Right lobe of liver (tissue), 6 donors: ENCODE data around the gene NMBR. TPM values are rescaled to one million over a fixed set of nuclear protein-coding genes. Genes with fewer than 3 reads are reported as not detected.

ENCODE experiments used
- ATAC-seq, 4 donors: fragments of 200-7000 bp; cut with Tn5 transposase; one replicate each; pipeline ENCODE4 v1.9.1; 2020; ENCODE audit warnings: mild to moderate bottlenecking in 4 of 4, moderate library complexity in 4 of 4
- DNase-seq, 3 donors: peaks; one replicate each; pipeline ENCODE4 v3.0.0-alpha.2; 2020
- H3K27ac ChIP-seq, 3 donors: fragments of 200-600 bp; one replicate each; pipeline ENCODE4 v1.8.0; 2022
- H3K27me3 ChIP-seq, 2 donors: fragments of 200-600 bp; one replicate each; pipeline ENCODE4 v1.8.0; 2022
- H3K36me3 ChIP-seq, 4 donors: fragments of 200-600 bp; sonication (generic) in 1 of 4; one replicate each; pipeline versions ENCODE4 v1.5.1 to v1.8.0; 2017 to 2022; ENCODE audit warnings: control low read depth in 1 of 4
- H3K4me1 ChIP-seq, 4 donors: fragments of 200-600 bp; sonication (generic) in 1 of 4; one replicate each; pipeline versions ENCODE4 v1.5.1 to v1.8.0; 2017 to 2022; ENCODE audit warnings: control low read depth in 1 of 4
- H3K4me3 ChIP-seq, 3 donors: fragments of 200-600 bp; one replicate each; pipeline ENCODE4 v1.8.0; 2022
- H3K9me3 ChIP-seq, 4 donors: fragments of 200-600 bp; sonication (generic) in 1 of 4; one replicate each; pipeline versions ENCODE4 v1.5.1 to v1.8.0; 2017 to 2022; ENCODE audit warnings: control low read depth in 1 of 4
- POLR2A ChIP-seq: fragments of 450-650 bp; IDR thresholded peaks from one replicate; pipeline ENCODE4 v1.6.1; 2017; ENCODE audit warnings: antibody characterized with exemption, mild to moderate bottlenecking
- WGBS: methylation state at CpG from one replicate; pipeline ENCODE4 v1.1.6; 2018; ENCODE audit warnings: low coverage, low lambda C conversion rate; ENCODE audit not compliant: insufficient coverage; ENCODE audit errors: missing lambda C conversion rate; 5-methylcytosine and 5-hydroxymethylcytosine counted together
- intact Hi-C, 2 donors: fragments of 100-400 bp; cut with DNase I; formaldehyde crosslinking; loops; one replicate each; pipeline versions ENCODE4 v1.11.2 to v1.14.1; 2022
- total RNA-seq, 6 experiments: library from RNA; depleted of rRNA in 2 of 6; stranded (reverse); fragments of >200 nt in 2 of 6; fragmentation: NEBNext Ultra II Directional in 3 of 6; extraction: Animal tissue kit (Norgen Biotek cat#: 25700) in 3 of 6; gene quantifications; one replicate each; pipeline versions ENCODE4 v1.1.0 to v1.2.4, GENCODE V29; 2016 to 2023
- TF ChIP-seq, protein P1 (sequence below), 4 donors: fragments of 200-600 bp in 3 of 4; fragments of 450-650 bp in 1 of 4; IDR thresholded peaks; one replicate each; pipeline versions ENCODE4 v1.5.1 to v1.8.0; 2016 to 2022; ENCODE audit warnings: antibody characterized with exemption in 4 of 4, mild to moderate bottlenecking in 2 of 4
- donor health status: DM: no; HTN: yes; CAD: no.
- donor health status: DM: no; HTN: no; CAD: no.
- donor health status: DM: no; HTN: no; CAD: no.
- donor health status: DM: no; HTN: yes; CAD: no.
- donor health status: DM: no; HTN: yes; CAD: no.

The NMBR gene
- total RNA-seq, 6 experiments from 2014 or later = not detected

DNA sequence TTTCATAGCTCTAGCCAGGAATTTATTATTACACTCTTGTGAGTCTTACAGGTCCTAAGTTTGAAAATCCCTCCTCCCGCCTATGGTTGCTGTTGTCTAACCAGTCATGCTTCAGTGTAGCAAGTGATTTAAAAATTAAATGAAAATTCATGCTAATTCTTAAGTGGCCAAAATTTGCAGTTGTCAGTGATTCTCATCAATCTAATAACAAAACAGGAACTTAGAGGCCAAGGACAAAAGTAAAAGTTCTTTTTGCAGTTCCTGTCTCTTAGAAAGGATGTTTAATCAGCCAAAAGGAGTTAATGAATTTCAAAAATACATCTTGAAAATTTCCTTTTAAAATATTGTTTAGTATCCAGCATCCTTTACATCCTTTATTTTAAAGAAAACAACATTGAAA lies 36.4 kb upstream of the NMBR start:
- TF ChIP-seq, protein P1, sequence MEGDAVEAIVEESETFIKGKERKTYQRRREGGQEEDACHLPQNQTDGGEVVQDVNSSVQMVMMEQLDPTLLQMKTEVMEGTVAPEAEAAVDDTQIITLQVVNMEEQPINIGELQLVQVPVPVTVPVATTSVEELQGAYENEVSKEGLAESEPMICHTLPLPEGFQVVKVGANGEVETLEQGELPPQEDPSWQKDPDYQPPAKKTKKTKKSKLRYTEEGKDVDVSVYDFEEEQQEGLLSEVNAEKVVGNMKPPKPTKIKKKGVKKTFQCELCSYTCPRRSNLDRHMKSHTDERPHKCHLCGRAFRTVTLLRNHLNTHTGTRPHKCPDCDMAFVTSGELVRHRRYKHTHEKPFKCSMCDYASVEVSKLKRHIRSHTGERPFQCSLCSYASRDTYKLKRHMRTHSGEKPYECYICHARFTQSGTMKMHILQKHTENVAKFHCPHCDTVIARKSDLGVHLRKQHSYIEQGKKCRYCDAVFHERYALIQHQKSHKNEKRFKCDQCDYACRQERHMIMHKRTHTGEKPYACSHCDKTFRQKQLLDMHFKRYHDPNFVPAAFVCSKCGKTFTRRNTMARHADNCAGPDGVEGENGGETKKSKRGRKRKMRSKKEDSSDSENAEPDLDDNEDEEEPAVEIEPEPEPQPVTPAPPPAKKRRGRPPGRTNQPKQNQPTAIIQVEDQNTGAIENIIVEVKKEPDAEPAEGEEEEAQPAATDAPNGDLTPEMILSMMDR (IDR thresholded peaks at IDR 0.05) = no peak
- TF ChIP-seq POLR2A = no peak
- DNase-seq (no peak), ATAC-seq (no peak)
- intact Hi-C loops = no loop called here
- no peak overlapping the region for H3K27ac ChIP-seq
- WGBS = 92% methylated on average over 1 of the region's 1 CpG
- H3K4me1 ChIP-seq = no peaks in the 10 kb centered on the region
- H3K9me3 ChIP-seq = no peaks in the 10 kb centered on the region
- H3K4me3 ChIP-seq = no peak overlapping the region
- H3K27me3 ChIP-seq = no peaks in the 10 kb centered on the region
- no peaks in the 10 kb centered on the region for H3K36me3 ChIP-seq

DNA sequence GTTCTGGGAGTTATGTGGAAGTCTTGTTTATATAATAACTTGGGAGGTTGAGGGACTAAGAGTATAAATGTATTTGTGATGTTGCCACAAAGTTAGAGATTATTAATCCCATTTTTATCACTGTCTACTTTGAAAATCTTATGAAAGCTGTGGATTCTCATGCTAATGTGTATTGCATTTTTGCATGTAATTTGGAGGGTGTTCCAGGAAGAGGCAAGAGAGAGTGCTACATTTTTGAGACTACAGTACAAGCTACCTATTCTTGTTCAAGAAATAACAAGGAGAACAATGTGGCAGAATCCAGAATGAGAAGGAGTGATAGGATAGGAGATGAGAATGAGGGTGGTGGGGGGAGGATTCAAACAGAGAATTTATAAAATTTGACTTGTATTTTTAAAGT lies 35.1 kb upstream of the NMBR start:
- TF ChIP-seq, protein P1 (IDR thresholded peaks at IDR 0.05) = no peak
- TF ChIP-seq POLR2A = no peak
- DNase-seq (no peak), ATAC-seq (no peak)
- Histone ChIP-seq H3K27ac (no peak overlapping the region), H3K4me3 (no peak overlapping the region), H3K36me3 (peaks cover 0 to 4% (median 0%) of the 10 kb centered on the region in 4 donors), H3K4me1 (no peaks in the 10 kb centered on the region), H3K9me3 (peaks cover 0 to 9% (median 0%) of the 10 kb centered on the region in 4 donors), H3K27me3 (no peaks in the 10 kb centered on the region)
- intact Hi-C loops = no loop called here

DNA sequence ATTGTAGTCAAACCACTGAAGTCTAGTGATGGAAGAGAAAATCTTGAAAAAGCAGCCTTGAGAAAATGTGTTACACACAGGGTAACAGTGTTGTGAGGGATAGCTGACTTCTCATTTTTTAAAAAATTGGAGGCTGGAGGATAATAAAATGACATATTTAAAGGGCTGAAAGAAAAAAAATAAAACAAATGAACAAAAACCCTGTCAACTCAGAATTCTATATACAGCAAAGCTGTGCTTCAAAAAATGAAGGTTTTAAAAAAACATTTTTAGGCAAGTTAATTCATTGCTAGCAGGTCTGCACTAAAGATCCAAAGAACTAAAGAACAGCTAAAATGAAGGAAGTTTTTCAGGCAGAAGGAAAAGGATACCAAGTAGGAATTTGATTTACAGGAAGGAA lies 31.2 kb upstream of the NMBR start:
- H3K36me3 ChIP-seq = peaks cover 0 to 10% (median 0%) of the 10 kb centered on the region in 4 donors
- H3K9me3 ChIP-seq = peaks cover 0 to 9% (median 0%) of the 10 kb centered on the region in 4 donors
- H3K27ac ChIP-seq = no peak overlapping the region
- peaks cover 0 to under 1% (median 0%) of the 10 kb centered on the region in 4 donors for H3K4me1 ChIP-seq
- H3K4me3 ChIP-seq = no peak overlapping the region
- ATAC-seq (no peak), DNase-seq (no peak)
- no peaks in the 10 kb centered on the region for H3K27me3 ChIP-seq
- TF ChIP-seq, protein P1 (IDR thresholded peaks at IDR 0.05) = no peak
- TF ChIP-seq POLR2A = no peak
- intact Hi-C loops = no loop called here

DNA sequence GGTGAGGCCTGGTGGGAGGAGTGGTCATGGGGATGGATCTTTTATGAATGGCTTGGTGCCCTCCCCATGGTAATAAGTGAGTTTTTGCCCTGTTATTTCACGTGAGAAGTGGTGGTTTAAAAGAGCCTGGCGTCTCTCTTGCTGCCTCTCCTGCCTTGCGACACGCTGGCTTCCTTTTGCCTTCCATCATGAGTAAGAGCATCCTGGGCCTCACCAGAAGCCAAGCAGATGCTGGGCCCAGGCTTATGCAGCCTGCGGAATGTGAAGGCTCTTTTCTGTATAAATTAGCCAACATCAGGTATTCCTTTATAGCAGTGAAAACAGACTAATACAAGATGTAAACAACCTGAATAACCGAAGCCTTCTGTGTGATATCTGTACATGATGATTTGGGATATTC lies 27.8 kb upstream of the NMBR start:
- H3K27ac ChIP-seq = no peak overlapping the region
- no peak for ATAC-seq
- WGBS = 77% methylated on average over 5 of the region's 6 CpGs

More for the DNA sequence above, 27.8 kb upstream of the NMBR start:
- intact Hi-C loops = no loop called here
- Histone ChIP-seq H3K36me3 (peaks cover 0 to 17% (median 0%) of the 10 kb centered on the region in 4 donors), H3K9me3 (peaks cover 0 to 9% (median 0%) of the 10 kb centered on the region in 4 donors), H3K27me3 (no peaks in the 10 kb centered on the region), H3K4me1 (peaks cover 0 to 25% (median 2%) of the 10 kb centered on the region in 4 donors), H3K4me3 (no peak overlapping the region)
- TF ChIP-seq POLR2A = no peak
- TF ChIP-seq, protein P1 (IDR thresholded peaks at IDR 0.05) = no peak
- no peak for DNase-seq
